ENCODE results near the gene CD8B2.
A peak's percentile ranks its signal among the peaks of the same experiment; 100 is the strongest.
"Not testable (repeated sequence)": the region's sequence is repeated elsewhere in the genome, so short reads cannot be mapped to it uniquely, and the experiment has no call there.

Gene CD8B2

DNA sequence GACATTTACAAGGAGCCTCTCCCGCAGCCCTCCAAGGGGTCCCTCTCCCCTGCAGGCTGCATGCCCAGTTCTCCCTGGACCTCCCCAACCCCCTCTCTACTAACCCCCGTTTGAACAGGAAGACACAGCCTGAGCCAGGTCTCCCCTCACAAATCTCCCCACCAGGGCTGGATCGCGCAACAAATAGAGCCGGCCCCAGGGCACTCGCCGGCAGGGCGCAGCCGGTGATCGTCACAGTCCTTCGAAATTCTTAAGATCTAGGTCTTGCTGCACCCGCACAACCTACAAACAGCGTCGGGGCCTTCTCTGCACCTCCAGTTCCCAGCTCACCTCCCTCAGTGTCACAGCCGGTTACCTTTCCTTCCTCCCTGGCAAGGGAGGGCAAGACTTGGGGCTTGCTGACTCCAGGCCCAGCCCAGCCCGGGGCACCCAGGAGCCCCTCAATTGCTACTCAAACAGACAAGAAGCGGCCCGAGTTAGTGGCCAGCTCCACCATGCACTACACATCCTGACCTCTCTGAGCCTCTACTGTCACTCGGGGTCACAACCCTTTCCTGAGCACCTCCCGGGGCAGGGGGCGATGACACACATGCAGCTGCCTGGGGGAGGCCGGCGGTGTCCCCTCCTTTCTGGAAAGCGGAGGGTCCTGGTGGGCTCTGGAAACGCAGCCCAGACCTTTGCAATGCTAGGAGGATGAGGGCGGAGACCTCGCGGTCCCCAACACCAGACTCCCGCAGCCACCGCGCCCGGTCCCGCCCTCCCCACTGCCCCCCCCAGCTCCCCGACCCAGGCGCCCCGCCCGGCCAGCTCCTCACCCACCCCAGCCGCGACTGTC, at the start of gene CD8B2:
Gene CD8B2 (plus strand): TSS at position 814 of the 835 bp plus-strand sequence. CDS start 63 bp downstream, outside the sequence.
- not testable (repeated sequence) for DNase-seq

DNA sequence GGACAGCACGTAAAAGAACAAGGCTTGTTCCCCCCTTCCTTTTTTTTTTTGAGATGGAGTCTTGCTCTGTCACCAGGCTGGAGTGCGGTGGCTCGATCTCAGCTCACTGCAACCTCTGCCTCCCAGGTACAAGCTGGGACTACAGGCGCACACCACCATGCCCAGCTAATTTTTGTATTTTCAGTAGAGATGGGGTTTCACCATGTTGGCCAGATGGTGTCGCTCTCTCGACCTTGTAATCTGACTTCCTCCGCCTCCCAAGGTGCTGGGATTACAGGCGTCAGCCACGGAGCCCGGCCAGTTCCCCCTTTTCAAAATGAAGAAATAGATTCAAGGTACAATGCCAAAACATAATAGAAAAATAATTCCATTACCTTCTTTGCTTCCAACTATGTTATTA, 25.3 kb upstream of the CD8B2 start:
- peak; percentile 15 for DNase-seq

GRCh38 chr2:106467516-106467915, 19.6 kb upstream of the CD8B2 start:
- not testable (repeated sequence) for DNase-seq

- DNase-seq = not testable (repeated sequence)
Measured at GRCh38 chr2:106468107-106468506, 19.1 kb upstream of the CD8B2 start, which contains the start of gene RGPD3. Gene RGPD3, minus strand, starts transcription at chr2:106468413. Its CDS starts 125 bp downstream, at chr2:106468288.

- peak; percentile 45 for DNase-seq
Measured at GRCh38 chr2:106470658-106471057, 16.5 kb upstream of the CD8B2 start.

DNA sequence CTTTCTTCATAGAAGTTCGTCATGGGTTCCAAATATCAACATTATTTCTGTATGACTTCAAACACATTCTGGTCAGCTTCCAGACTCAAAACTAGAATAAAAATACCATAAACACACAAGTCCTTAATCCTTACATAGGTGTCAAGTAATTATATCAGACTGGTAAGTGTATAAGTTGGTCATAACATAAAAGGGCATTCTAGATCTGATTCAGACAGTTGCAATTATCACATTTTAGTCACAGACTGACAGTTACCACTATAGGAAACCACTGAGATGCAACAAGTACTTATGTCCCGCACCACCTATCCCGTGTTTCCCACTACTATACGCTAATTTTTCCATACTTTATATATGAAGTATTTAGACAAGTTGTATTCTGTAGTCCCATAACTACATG, 9.5 kb upstream of the CD8B2 start:
- not testable (repeated sequence) for DNase-seq

GRCh38 chr2:106479563-106479962, 7.6 kb upstream of the CD8B2 start:
- not testable (repeated sequence) for DNase-seq

- not testable (repeated sequence) for DNase-seq
Measured at GRCh38 chr2:106487386-106488191, 425 bp downstream of the CD8B2 start.

DNA sequence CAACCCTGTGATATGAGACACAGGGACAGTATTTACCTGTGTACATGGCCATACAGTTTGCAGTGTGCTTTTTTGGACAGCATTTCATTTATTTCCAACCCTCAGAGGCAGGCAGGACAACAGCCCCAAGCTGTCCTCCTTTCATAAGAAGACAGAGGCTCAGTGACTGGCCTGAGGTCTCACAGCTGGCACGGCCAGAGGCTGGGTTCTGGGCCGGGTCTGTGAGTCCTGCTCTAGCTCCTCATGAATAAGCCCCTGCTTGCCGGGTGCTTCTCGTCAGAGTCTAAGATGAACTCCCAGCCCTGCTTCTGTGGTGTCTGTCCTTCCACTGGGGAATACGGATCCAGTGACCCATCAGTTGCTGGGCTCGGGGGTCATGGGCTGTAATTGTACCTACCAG, 2.5 kb downstream of the CD8B2 start:
- not testable (repeated sequence) for DNase-seq

DNA sequence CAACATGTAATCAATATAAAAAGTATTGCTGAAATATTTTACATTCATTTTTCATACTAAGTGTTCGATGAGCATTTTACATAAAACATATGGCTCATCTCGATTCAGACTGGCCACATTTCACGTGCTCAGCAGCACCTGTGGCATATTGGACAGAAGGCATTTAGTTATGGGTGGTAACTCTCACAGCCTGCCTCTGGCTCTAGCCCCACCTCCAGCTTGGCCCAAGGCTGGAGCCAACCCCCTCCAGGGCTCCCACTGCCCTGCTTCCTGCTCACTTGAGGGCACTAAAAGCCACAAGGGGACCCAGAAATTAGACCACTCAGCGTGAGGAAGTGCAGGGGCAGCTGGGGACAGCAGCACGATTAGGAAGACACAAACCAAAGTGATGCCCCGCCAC, 5.2 kb downstream of the CD8B2 start:
- DNase-seq = not testable (repeated sequence)

- DNase-seq = not testable (repeated sequence)
Measured at GRCh38 chr2:106492913-106493312, 5.7 kb downstream of the CD8B2 start.

GRCh38 chr2:106498549-106498948, 11.4 kb downstream of the CD8B2 start:
- not testable (repeated sequence) for DNase-seq

GRCh38 chr2:106500350-106500749, 13.2 kb downstream of the CD8B2 start:
- DNase-seq = not testable (repeated sequence)

GRCh38 chr2:106502351-106502750, 15.2 kb downstream of the CD8B2 start:
- not testable (repeated sequence) for DNase-seq

- not testable (repeated sequence) for DNase-seq
Measured at GRCh38 chr2:106504192-106504591, 17.0 kb downstream of the CD8B2 start.

DNA sequence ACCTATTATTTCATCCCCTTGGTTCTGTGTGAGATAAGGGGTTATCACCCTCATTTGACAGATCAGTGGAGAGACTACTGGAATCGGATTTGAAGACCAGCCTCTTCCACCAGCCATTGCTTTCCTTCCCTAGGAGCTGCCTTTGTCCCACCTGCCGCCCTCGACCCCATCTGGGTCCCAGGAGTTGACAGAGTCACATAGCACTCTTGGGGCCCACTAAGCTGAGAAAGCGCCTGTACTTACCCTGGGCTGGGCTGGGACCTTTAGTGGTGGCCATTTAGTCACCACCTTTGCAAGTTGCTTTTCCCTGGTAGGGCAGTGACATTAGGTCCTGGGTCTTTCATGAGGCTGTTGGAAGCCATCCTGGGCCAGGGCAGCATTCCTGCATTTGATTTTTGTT, 17.6 kb downstream of the CD8B2 start:
- not testable (repeated sequence) for DNase-seq

- not testable (repeated sequence) for DNase-seq
Measured at GRCh38 chr2:106506002-106506687, 19.0 kb downstream of the CD8B2 start.

- not testable (repeated sequence) for DNase-seq
Measured at GRCh38 chr2:106508660-106509373, 21.7 kb downstream of the CD8B2 start.

- not testable (repeated sequence) for DNase-seq
Measured at GRCh38 chr2:106509374-106509770, 22.2 kb downstream of the CD8B2 start.

DNA sequence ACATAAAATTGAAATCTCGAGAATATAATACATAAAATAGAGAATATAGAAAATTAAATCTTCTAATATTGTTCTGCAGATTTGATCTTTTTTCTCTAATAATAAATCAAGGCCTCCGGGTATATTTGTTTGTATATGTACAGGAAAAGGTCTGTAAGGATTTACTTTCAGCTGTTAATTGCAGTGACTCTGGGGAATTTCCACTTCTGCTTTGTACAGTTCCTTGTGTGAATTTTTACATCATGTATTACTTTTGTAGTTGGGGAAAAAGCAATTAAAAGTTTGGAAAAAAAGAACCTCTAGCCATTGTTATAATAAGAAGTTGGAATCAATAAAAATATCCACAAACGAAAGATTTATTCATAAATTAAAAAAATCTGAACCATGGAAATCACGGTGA, 23.6 kb downstream of the CD8B2 start:
- DNase-seq = not testable (repeated sequence)

DNA sequence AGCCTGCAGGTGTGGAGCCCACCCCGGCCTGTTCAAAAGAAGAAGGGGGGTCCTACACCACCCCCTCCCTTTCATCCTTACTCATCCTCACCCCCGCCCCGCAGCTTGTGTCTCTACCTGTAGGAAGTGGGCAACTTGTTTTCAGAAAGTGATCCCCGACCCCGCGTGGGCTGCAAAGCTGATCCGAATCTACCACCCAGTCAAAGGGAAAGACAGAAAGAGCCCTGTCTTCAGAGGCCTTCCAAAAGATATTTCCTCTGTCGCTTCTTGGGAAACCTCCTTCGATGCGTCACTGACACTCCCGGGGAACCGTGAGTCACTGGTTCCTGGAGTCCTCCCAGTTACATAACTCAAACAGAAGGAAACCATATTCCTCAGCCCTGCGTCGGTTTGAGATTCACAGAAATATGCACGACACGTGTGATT, 24.3 kb downstream of the CD8B2 start:
- peak; percentile 30 for DNase-seq

- not testable (repeated sequence) for DNase-seq
Measured at GRCh38 chr2:106511934-106512333, 24.8 kb downstream of the CD8B2 start.
